GM19324 (cell line): ENCODE measurements around the gene COL11A2.
"Not testable (repeated sequence)": the region's sequence is repeated elsewhere in the genome, so short reads cannot be mapped to it uniquely, and the experiment has no call there.

ENCODE experiments used
- ATAC-seq: cut with Tn5 transposase; IDR thresholded peaks from one replicate; pipeline ENCODE4 v1.9.1; 2021; ENCODE audit warnings: mild to moderate bottlenecking, moderate library complexity; ENCODE audit not compliant: unreplicated experiment, low FRiP score

COL11A2 gene

DNA sequence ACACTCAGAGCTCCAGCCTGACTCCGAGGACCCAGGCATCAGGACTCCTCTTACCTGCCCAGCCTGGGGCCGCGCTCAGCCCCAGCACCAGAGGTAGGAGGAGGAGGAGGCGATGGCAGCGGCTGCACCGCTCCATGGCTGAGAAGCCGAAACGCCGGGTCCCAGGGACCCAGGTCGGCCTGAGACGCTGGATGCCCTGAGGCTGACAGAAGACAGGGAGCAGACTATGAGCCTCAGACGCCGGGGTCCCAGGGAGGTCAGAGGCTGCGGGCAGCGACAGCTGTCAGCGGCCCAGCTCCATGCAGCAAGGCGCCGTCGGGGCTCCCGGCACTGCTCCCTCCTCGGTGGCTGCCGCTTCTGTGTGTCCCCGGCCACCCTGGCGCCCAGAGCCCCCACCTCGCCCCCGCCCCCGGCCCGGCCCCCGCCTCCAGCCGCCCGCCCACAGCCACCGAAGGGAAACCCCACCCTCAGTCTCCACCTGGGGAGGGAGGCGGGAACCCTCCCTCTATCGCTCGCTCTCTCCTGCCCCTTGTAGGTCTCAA lies at the start of gene COL11A2:
TSS of gene COL11A2 (minus strand) at position 363 of the 542 bp plus-strand sequence. CDS start at position 136, 227 bp downstream.
- no peak for ATAC-seq

- no peak for ATAC-seq
Measured at GRCh38 chr6:33241968-33242367, 49.7 kb upstream of the COL11A2 start.

- no peak for ATAC-seq
Measured at GRCh38 chr6:33237741-33238140, 45.5 kb upstream of the COL11A2 start.

GRCh38 chr6:33236852-33237251 lies 44.6 kb upstream of the COL11A2 start:
- ATAC-seq, result no peak

DNA sequence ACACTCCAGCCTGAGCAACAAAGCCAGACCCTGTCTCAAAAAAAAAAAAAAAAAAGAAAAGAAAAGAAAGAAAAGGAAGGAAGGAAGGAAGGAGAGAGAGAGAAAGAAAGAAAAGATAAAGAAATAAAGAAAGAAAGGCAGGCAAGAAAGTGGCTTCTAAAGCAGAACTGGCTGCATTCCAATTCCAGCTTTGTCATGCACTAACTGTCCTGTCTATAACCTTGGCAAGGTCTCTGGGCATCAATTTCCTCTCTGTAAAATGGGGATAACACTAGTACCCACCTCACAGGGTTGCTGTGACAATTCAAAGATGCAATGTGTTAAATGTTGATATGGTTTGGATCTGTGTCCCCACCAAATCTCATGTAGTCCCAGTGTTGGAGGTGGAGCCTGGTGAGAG lies 44.1 kb upstream of the COL11A2 start:
- no peak for ATAC-seq

GRCh38 chr6:33235221-33235634 lies 43.0 kb upstream of the COL11A2 start:
- ATAC-seq, result no peak

DNA sequence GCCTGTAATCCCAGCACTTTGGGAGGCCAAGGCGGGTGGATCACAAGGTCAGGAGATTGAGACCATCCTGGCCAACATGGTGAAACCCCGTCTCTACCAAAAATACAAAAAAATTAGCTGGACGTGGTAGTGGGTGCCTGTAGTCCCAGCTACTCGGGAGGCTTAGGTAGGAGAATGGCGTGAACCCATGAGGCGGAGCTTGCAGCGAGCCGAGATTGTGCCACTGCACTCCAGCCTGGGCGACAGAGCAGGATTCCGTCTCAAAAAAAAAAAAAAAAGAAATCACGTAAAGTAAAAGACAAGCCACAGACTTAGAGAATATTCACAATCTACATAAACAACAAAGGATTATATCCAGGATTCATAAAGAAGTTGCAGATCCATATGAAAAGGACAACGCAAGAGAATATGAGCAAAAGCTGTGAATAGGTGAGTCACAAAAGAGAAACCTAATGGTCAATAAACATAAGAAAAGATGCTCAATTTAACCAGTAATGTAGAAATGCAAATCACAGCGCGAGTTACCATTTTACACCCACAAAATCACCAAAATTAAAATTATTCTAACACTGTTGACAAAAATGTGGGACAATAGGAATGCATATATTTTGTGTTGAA lies 34.3 kb upstream of the COL11A2 start:
- not testable (repeated sequence) for ATAC-seq

- no peak for ATAC-seq
Measured at GRCh38 chr6:33217681-33218080, 25.4 kb upstream of the COL11A2 start.

DNA sequence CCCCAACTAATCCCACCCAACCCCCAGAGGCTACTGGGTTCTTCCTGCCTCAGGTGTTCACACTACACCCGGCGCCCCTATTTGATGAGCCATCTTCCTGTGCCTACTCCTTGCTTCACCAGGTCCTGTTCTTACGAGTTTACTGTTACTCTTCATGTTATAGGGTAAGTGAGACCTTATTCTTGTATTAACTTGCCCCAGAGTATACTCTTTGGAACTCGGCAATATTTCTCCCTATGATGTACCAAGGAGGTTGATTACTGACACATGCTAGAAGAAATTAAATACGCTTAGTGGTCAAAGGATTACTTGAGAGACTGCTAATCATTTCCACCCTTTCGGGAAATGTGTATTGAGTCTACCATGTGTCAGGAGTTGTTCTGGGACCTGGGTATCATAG lies 25.0 kb upstream of the COL11A2 start:
- no peak for ATAC-seq

GRCh38 chr6:33216117-33216649 lies 23.9 kb upstream of the COL11A2 start:
- ATAC-seq, result no peak

DNA sequence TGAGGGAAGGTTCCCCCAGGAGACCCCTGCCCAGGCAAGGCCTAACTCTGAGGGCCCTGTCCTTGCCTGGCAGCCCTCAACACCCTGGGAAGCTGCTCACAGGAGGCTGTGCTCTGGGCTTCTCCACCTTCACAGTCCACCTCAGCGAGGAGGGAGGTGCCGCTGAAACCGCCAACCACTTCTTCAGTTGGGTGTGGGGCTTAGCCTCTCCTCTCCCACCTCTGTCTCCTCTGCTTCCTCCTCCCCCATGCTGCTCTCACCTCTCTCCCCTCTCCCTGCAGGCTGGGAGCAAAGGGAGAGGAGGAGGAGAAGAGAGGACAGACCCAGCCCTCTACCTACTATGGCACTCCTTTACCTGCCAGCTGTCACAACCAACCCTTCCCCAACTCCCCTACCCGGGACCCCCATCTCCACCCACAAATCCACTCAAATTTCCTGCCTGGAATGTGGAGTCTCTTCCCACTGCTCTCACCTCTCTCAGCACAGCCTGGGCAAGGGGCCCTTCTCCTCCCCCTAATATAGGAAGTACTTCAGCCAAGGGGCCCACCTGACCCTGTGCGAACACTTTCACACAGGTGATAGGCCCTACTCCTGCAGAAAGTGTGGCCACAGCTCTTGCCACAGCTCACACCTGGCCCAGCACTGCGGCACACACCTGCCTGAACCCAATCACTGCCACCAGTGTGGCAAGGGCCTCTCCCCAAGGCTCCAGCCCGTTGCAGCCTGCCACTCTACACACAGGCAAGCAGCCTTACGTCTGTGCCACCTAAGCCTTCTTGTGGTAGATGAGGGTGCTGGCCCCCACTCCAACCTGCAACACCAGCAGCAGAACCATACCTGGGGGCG lies 23.2 kb upstream of the COL11A2 start:
- ATAC-seq, result no peak

GRCh38 chr6:33213989-33214335 lies 21.7 kb upstream of the COL11A2 start:
- no peak for ATAC-seq

- no peak for ATAC-seq
Measured at GRCh38 chr6:33213166-33213988, 21.1 kb upstream of the COL11A2 start.

- no peak for ATAC-seq
Measured at GRCh38 chr6:33212857-33213165, 20.5 kb upstream of the COL11A2 start.

- no peak for ATAC-seq
Measured at GRCh38 chr6:33211666-33212422, 19.6 kb upstream of the COL11A2 start.

DNA sequence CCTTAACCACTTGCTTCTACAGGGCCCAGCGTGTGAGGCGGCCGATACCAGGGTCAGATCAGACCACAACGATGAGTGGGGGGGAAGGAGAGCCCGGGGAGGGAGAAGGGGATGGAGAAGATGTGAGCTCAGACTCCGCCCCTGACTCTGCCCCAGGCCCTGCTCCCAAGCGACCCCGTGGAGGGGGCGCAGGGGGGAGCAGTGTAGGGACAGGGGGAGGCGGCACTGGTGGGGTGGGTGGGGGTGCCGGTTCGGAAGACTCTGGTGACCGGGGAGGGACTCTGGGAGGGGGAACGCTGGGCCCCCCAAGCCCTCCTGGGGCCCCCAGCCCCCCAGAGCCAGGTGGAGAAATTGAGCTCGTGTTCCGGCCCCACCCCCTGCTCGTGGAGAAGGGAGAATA lies 18.9 kb upstream of the COL11A2 start:
- no peak for ATAC-seq

DNA sequence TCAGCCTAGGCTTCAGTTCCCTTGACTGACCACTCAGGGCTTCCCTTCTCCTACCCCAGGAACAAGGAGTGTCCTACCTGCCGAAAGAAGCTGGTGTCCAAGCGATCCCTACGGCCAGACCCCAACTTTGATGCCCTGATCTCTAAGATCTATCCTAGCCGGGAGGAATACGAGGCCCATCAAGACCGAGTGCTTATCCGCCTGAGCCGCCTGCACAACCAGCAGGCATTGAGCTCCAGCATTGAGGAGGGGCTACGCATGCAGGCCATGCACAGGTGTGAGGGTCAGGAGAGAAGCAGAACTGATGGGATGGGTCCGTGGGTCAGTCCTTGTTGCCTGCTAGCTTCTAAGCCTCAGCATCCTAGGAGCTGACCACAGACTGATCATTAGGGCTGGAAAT lies 17.6 kb upstream of the COL11A2 start:
- no peak for ATAC-seq

DNA sequence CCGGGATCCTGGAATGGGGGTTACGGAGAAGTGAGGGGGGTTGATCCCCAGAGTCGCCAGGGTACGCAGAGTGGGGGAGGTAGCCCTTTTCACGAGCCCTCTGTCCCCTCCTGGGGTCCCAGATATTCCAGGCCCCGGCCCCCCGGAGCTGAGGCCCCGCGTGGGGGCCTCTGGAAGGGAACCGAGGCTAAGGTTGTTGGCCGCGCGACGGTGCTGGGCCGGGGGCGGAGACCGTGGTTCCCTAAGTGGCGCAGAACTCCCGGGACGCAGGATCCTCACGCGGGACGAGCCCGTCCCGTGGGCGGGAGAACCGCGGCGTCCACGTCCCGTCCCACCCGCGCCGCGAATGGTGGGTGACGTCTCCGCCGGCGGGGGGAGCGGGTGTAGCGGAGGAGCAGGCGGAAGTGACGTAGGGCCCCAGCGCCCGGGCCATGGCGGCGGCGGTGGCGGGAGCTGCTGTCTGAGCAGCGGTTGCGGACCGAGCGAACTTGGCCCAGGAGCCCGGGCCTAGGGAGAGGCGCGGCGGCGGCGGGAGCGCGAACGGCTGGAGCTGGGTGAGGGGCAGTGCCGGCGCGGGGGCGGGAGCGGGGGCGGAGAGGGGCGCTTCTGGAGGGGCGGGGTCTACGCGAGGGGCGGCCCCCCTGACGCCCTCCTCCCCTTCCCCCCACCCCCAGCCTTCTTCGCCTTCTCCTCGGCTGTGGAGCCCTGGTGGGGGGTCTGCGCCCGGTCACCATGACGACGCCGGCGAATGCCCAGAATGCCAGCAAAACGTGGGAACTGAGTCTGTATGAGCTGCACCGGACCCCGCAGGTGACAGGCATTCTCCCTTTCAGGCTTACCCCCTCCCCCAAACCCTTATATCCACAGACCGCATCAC lies 16.1 kb upstream of the COL11A2 start, which contains the start of gene RING1:
TSS of gene RING1 (plus strand) at position 410 of the 877 bp plus-strand sequence. CDS start at position 733, 323 bp downstream.
- peak; percentile 63 for ATAC-seq

- no peak for ATAC-seq
Measured at GRCh38 chr6:33207552-33208090, 15.4 kb upstream of the COL11A2 start.
